H9 (cell line): ENCODE measurements around the gene ATP8A2. TPM values are rescaled to one million over a fixed set of nuclear protein-coding genes. Genes with fewer than 3 reads are reported as not detected.

Experiments
- DNase-seq: peaks from one replicate; pipeline ENCODE4 v3.0.0-alpha.2; 2017
- H2AFZ ChIP-seq: one replicate; pipeline ENCODE4 v1.6.1; 2013; ENCODE audit warnings: mild to moderate bottlenecking, low read length, control low read depth, moderate library complexity
- H2AK5ac ChIP-seq: 2 replicates; pipeline ENCODE4 v1.6.1; 2013; ENCODE audit warnings: low read length, control low read depth, mixed read lengths; ENCODE audit not compliant: insufficient read length
- H2BK120ac ChIP-seq: one replicate; pipeline ENCODE4 v1.6.1; 2013; ENCODE audit warnings: low read depth, mild to moderate bottlenecking, low read length, control low read depth, inconsistent platforms; ENCODE audit not compliant: poor library complexity, severe bottlenecking
- H2BK12ac ChIP-seq: 2 replicates; pipeline ENCODE4 v1.6.1; 2013; ENCODE audit warnings: low read length, control low read depth, mixed read lengths, low read depth; ENCODE audit not compliant: insufficient read length
- H2BK15ac ChIP-seq: 2 replicates; pipeline ENCODE4 v1.6.1; 2013; ENCODE audit warnings: low read depth, low read length, control low read depth
- H2BK20ac ChIP-seq: one replicate; pipeline ENCODE4 v1.6.1; 2013; ENCODE audit warnings: low read depth, mild to moderate bottlenecking, low read length, control low read depth, inconsistent platforms; ENCODE audit not compliant: poor library complexity, severe bottlenecking
- H2BK5ac ChIP-seq: 2 replicates; pipeline ENCODE4 v1.6.1; 2013; ENCODE audit warnings: low read length, control low read depth, mixed read lengths; ENCODE audit not compliant: insufficient read length
- H3K14ac ChIP-seq: 2 replicates; pipeline ENCODE4 v1.6.1; 2013; ENCODE audit warnings: low read length, control low read depth; ENCODE audit not compliant: insufficient read depth
- H3K18ac ChIP-seq: 2 replicates; pipeline ENCODE4 v1.6.1; 2013; ENCODE audit warnings: low read depth, mild to moderate bottlenecking, mixed read lengths, low read length, control low read depth; ENCODE audit not compliant: insufficient read length
- H3K23ac ChIP-seq: 2 replicates; pipeline ENCODE4 v1.6.1; 2013; ENCODE audit warnings: low read length, control low read depth, mixed read lengths, low read depth; ENCODE audit not compliant: insufficient read length
- H3K23me2 ChIP-seq: 2 replicates; pipeline ENCODE4 v1.6.1; 2013; ENCODE audit warnings: low read depth, mild to moderate bottlenecking, mixed read lengths, low read length, control low read depth; ENCODE audit not compliant: insufficient read length, poor library complexity, severe bottlenecking
- H3K27ac ChIP-seq: 2 replicates; pipeline ENCODE4 v1.5.1; 2013; ENCODE audit warnings: low read length, control low read depth, mixed read lengths, low read depth; ENCODE audit not compliant: insufficient read length
- H3K27me3 ChIP-seq: 2 replicates; pipeline ENCODE4 v1.6.1; 2013; ENCODE audit warnings: low read length, control low read depth, inconsistent platforms; ENCODE audit not compliant: insufficient read depth
- H3K4ac ChIP-seq: 2 replicates; pipeline ENCODE4 v1.6.1; 2013; ENCODE audit warnings: low read depth, mild to moderate bottlenecking, control low read depth, inconsistent platforms, low read length, moderate library complexity
- H3K4me1 ChIP-seq: 2 replicates; pipeline ENCODE4 v1.6.1; 2013; ENCODE audit warnings: low read length, control low read depth, inconsistent platforms; ENCODE audit not compliant: insufficient read depth
- H3K4me2 ChIP-seq: 2 replicates; pipeline ENCODE4 v1.6.1; 2013; ENCODE audit warnings: low read length, control low read depth, mixed read lengths; ENCODE audit not compliant: insufficient read length, insufficient read depth
- H3K56ac ChIP-seq: 2 replicates; pipeline ENCODE4 v1.6.1; 2013; ENCODE audit warnings: low read depth, mild to moderate bottlenecking, mixed read lengths, low read length, control low read depth; ENCODE audit not compliant: insufficient read length
- H3K79me1 ChIP-seq: 2 replicates; pipeline ENCODE4 v1.6.1; 2013; ENCODE audit warnings: low read depth, mild to moderate bottlenecking, moderate library complexity, low read length, control low read depth, inconsistent platforms; ENCODE audit not compliant: insufficient read depth, poor library complexity, severe bottlenecking
- H3K79me2 ChIP-seq: 2 replicates; pipeline ENCODE4 v1.6.1; 2013; ENCODE audit warnings: low read length, control low read depth, inconsistent platforms; ENCODE audit not compliant: insufficient read depth
- H3K9ac ChIP-seq: 2 replicates; pipeline ENCODE4 v1.6.1; 2013; ENCODE audit warnings: low read length, control low read depth, mixed read lengths; ENCODE audit not compliant: insufficient read length; ENCODE audit errors: extremely low read depth
- H3K9me3 ChIP-seq: one replicate; pipeline ENCODE4 v1.6.1; 2013; ENCODE audit warnings: low read depth, low read length, inconsistent platforms; ENCODE audit not compliant: control insufficient read depth
- H3T11ph ChIP-seq: one replicate; pipeline ENCODE4 v1.6.1; 2013; ENCODE audit warnings: mild to moderate bottlenecking, low read length, control low read depth, inconsistent platforms
- H4K20me1 ChIP-seq: one replicate; pipeline ENCODE4 v1.6.1; 2013; ENCODE audit not compliant: control insufficient read depth, insufficient read length, insufficient read depth
- H4K5ac ChIP-seq: 2 replicates; pipeline ENCODE4 v1.6.1; 2013; ENCODE audit warnings: low read depth, mild to moderate bottlenecking, mixed read lengths, low read length, control low read depth; ENCODE audit not compliant: insufficient read length
- H4K8ac ChIP-seq: replicated peaks from 2 replicates; pipeline ENCODE4 v1.6.1; 2013; ENCODE audit warnings: low read length, control low read depth, mixed read lengths, low read depth; ENCODE audit not compliant: insufficient read length
- H4K91ac ChIP-seq: 2 replicates; pipeline ENCODE4 v1.6.1; 2013; ENCODE audit warnings: low read depth, mild to moderate bottlenecking, moderate library complexity, mixed read lengths, low read length, control low read depth; ENCODE audit not compliant: insufficient read length
- H3K27ac Mint-ChIP-seq, 3 experiments: 2 replicates in 2 of 3; 3 replicates in 1 of 3; pipeline ENCODE4 v1.8.0; 2020 to 2021; ENCODE audit warnings: mixed read lengths in 3 of 3, mild to moderate bottlenecking in 1 of 3, moderate library complexity in 1 of 3
- H3K27me3 Mint-ChIP-seq: 2 replicates; pipeline ENCODE4 v1.8.0; 2021; ENCODE audit warnings: low read depth, mild to moderate bottlenecking, moderate library complexity, mixed read lengths
- H3K36me3 Mint-ChIP-seq, 3 experiments: 2 replicates in 2 of 3; 3 replicates in 1 of 3; pipeline ENCODE4 v1.8.0; 2020 to 2021; ENCODE audit warnings: low read depth in 3 of 3, mixed read lengths in 3 of 3; ENCODE audit not compliant: insufficient read depth in 1 of 3
- H3K4me1 Mint-ChIP-seq, 2 experiments: 2 replicates each; pipeline ENCODE4 v1.8.0; 2020; ENCODE audit warnings: mixed read lengths in 2 of 2
- H3K4me3 Mint-ChIP-seq, 2 experiments: 2 replicates in 1 of 2; 3 replicates in 1 of 2; pipeline ENCODE4 v1.8.0; 2020 to 2021; ENCODE audit warnings: mild to moderate bottlenecking in 2 of 2, mixed read lengths in 2 of 2, moderate library complexity in 1 of 2
- H3K9me3 Mint-ChIP-seq, 2 experiments: 2 replicates in 1 of 2; 3 replicates in 1 of 2; pipeline ENCODE4 v1.8.0; 2020; ENCODE audit warnings: mild to moderate bottlenecking in 2 of 2, mixed read lengths in 2 of 2, moderate library complexity in 1 of 2
- WGBS: extraction: QIAGEN DNeasy Blood & Tissue Kit; methylation state at CpG from one replicate; pipeline ENCODE4 v1.1.7; 2013; ENCODE audit warnings: missing lambda C conversion rate, low lambda C conversion rate, mixed read lengths; ENCODE audit not compliant: insufficient read length; ENCODE audit errors: extremely low coverage; 5-methylcytosine and 5-hydroxymethylcytosine counted together
- total RNA-seq: library from RNA; stranded (reverse); gene quantifications from 2 replicates; pipeline ENCODE4 v1.2.1, GENCODE V29; 2021
- TF ChIP-seq, protein P1 (sequence below): fragments of 200-600 bp; sonication (generic); conservative IDR thresholded peaks from 3 replicates; pipeline ENCODE4 v1.8.0; 2021; ENCODE audit warnings: antibody characterized with exemption, mild to moderate bottlenecking

The ATP8A2 gene
- total RNA-seq, 1 experiment from 2014 or later = 18.2 TPM

DNA sequence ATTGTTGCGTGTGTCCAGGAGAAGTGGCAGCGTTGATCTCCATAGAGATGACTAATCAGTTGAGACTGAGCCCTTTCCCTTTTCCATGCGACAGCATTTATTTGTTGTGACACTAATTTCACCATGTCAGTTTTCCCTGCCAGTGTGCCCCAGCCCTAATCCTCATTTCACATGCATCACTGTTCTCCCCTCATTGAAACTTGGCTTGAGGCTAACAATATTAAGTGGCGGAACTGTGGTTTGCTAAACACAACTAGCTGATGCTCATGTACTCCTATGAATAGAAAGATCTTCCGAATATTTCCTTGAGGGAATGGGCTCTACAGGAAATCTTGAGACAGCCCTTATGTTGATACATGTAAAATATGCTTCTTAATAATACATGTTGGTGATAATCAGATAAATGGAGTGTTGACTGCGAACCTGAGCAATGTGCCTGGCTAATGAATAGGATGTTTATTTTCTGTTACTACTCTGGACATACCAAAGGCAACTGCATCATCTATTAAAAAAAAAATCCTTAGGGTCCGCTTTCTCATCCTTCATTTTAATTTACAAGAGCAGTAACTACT lies 258.6 kb downstream of the ATP8A2 start:
- no peaks in the 10 kb centered on the region for H3K79me1 ChIP-seq
- H2BK15ac ChIP-seq = no peak overlapping the region
- H2BK12ac ChIP-seq = no peak overlapping the region
- Mint-ChIP-seq H3K4me1 (peaks cover 43 to 47% of the 10 kb centered on the region in 2 experiments), H3K4me3 (no peak overlapping the region), H3K36me3 (peaks cover 5 to 10% (median 7%) of the 10 kb centered on the region in 3 experiments; a peak in 5 of 7 replicates), H3K27me3 (no peaks in the 10 kb centered on the region), H3K9me3 (peaks cover 7 to 9% of the 10 kb centered on the region in 2 experiments; a peak in 4 of 5 replicates), H3K27ac (no peak overlapping the region; a peak in 1 of 7 replicates)
- no CpG with 5 or more reads among the region's 7 CpGs for WGBS
- no peak overlapping the region for H4K5ac ChIP-seq
- H3K14ac ChIP-seq = no peak overlapping the region
- TF ChIP-seq, protein P1, sequence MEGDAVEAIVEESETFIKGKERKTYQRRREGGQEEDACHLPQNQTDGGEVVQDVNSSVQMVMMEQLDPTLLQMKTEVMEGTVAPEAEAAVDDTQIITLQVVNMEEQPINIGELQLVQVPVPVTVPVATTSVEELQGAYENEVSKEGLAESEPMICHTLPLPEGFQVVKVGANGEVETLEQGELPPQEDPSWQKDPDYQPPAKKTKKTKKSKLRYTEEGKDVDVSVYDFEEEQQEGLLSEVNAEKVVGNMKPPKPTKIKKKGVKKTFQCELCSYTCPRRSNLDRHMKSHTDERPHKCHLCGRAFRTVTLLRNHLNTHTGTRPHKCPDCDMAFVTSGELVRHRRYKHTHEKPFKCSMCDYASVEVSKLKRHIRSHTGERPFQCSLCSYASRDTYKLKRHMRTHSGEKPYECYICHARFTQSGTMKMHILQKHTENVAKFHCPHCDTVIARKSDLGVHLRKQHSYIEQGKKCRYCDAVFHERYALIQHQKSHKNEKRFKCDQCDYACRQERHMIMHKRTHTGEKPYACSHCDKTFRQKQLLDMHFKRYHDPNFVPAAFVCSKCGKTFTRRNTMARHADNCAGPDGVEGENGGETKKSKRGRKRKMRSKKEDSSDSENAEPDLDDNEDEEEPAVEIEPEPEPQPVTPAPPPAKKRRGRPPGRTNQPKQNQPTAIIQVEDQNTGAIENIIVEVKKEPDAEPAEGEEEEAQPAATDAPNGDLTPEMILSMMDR = no peak
- no peak overlapping the region for H3K56ac ChIP-seq
- H3K27me3 ChIP-seq = no peaks in the 10 kb centered on the region
- no peak overlapping the region for H3K27ac ChIP-seq
- no peak overlapping the region for H2AK5ac ChIP-seq
- H3K9ac ChIP-seq = no peak overlapping the region
- H3K4me2 ChIP-seq = no peak overlapping the region
- H2BK20ac ChIP-seq = no peak overlapping the region
- H3K4ac ChIP-seq = no peak overlapping the region
- no peak overlapping the region for H2BK120ac ChIP-seq
- no peaks in the 10 kb centered on the region for H3K23me2 ChIP-seq
- no peaks in the 10 kb centered on the region for H4K20me1 ChIP-seq
- H3K23ac ChIP-seq = no peak overlapping the region
- no peaks in the 10 kb centered on the region for H3K79me2 ChIP-seq
- H2AFZ ChIP-seq = no peak overlapping the region
- no peak overlapping the region for H3T11ph ChIP-seq
- no peak for DNase-seq
- no peak overlapping the region for H4K91ac ChIP-seq
- H3K9me3 ChIP-seq = no peaks in the 10 kb centered on the region
- H2BK5ac ChIP-seq = no peak overlapping the region
- H3K4me1 ChIP-seq = peaks cover 9% of the 10 kb centered on the region; the same call in 1 of the 2 replicates
- H4K8ac ChIP-seq = no peak overlapping the region
- H3K18ac ChIP-seq = no peak overlapping the region
